ENCODE measurements around the gene GJA5.

GJA5 gene

GRCh38 chr1:147760481-147761260 is at the start of gene GJA5:
Gene GJA5, minus strand, starts transcription at chr1:147760602. Its CDS starts 1,364 bp downstream, at chr1:147759238.
- no peak for TF ChIP-seq CTCF (conservative IDR thresholded peaks at IDR 0.05; ENCODE audit: low read depth, low read length)
- H3K4me3 ChIP-seq (ENCODE audit: low read length), result no peak within 1 kb of the TSS
- DNase-seq (ENCODE audit: low read depth), result no peak

- no peak for TF ChIP-seq CTCF (conservative IDR thresholded peaks at IDR 0.05; ENCODE audit: low read depth, low read length)
- no peak for DNase-seq (ENCODE audit: low read depth)
- H3K4me3 ChIP-seq (ENCODE audit: low read length), result no peak overlapping the region
These were observed 48.8 kb upstream of the GJA5 start for GRCh38 chr1:147809236-147809635.

GRCh38 chr1:147808025-147808424 is 47.6 kb upstream of the GJA5 start:
- H3K4me3 ChIP-seq (ENCODE audit: low read length), result no peak overlapping the region
- no peak for DNase-seq (ENCODE audit: low read depth)
- no peak for TF ChIP-seq CTCF (conservative IDR thresholded peaks at IDR 0.05; ENCODE audit: low read depth, low read length)

- DNase-seq (ENCODE audit: low read depth), result no peak
- H3K4me3 ChIP-seq (ENCODE audit: low read length), result no peak overlapping the region
These were observed 47.0 kb upstream of the GJA5 start for GRCh38 chr1:147807405-147807804.

GRCh38 chr1:147804942-147805723 is 44.7 kb upstream of the GJA5 start:
- no peak for DNase-seq (ENCODE audit: low read depth)
- no peak for TF ChIP-seq CTCF (conservative IDR thresholded peaks at IDR 0.05; ENCODE audit: low read depth, low read length)
- no peak overlapping the region for H3K4me3 ChIP-seq (ENCODE audit: low read length)

More at GRCh38 chr1:147807405-147807804, 47.0 kb upstream of the GJA5 start:
- no peak for TF ChIP-seq CTCF (conservative IDR thresholded peaks at IDR 0.05; ENCODE audit: low read depth, low read length)

- no peak for TF ChIP-seq CTCF (conservative IDR thresholded peaks at IDR 0.05; ENCODE audit: low read depth, low read length)
- no peak overlapping the region for H3K4me3 ChIP-seq (ENCODE audit: low read length)
- DNase-seq (ENCODE audit: low read depth), result no peak
These were observed 40.4 kb upstream of the GJA5 start for GRCh38 chr1:147800804-147801203.
